GM20431 (cell line): ENCODE measurements around the gene RDH5.

ENCODE experiments used
- in situ Hi-C: fragments of 300-500 bp; cut with MseI, MboI; formaldehyde crosslinking; loops from one replicate; pipeline ENCODE4 v1.15.0; 2020; ENCODE audit warnings: low sequenced_read_pairs; ENCODE audit not compliant: unreplicated experiment

Gene RDH5

DNA sequence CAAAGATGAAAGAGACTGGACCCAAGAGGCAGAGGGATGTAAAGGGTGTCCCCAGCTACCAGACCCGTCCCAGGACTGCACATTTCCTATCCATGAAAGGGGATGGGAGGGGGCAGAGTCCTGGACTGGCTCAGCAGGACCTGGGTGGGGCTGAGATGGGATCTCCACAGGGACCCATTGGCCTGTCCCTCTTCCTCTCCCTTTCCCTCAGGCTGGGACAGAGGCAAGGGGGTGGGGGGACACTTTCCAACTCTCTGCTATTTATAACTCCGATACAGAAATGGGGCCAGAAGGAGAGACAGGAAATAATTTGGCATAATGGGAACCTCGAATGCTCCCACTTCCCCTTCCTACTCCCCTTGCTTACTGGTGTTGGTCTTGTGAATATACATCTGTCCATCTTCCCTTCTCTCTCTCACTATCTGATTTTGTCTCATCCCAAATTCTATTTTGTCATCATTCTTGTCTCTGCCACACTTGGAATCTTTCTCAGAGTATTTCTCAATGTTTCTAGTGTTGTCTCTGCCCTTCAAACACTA is 11.4 kb upstream of the RDH5 start:
- in situ Hi-C loops, result no loop called here

DNA sequence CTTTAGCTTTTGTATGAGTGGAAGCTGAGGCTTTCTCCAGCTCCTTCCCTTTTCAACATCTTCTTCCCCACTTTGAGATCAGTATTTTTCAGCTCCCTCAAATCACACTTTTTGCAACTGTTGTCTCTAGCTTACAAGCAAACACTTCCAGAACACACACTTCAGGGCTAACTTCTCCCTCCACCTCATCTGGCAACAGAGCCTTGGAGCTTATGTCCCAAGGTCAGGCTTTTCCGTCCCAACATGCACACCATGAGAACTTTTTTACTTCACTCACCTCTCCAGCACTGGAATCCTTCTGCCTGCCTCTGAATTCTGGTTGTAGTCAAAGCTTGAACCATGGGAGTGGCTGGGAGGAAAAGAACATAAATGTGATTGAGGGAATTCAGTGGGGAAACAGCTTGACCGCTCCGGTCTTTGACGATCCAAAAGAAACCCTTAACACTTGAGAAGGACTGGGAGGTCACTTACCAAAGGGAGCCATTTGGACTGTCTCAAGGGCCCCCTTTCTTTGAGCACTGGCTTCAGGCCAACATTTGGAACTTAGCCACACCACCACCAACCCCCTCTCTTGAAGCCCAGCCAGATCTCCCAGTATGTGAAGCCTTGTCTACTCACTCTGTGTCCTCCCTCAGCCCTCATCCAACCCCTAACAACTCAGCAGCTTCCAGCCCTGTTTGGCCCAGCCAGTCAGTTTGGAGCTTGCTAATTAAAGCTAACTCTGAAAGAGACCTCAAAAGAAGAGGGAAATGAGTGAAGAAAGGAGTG is 8.2 kb upstream of the RDH5 start:
- in situ Hi-C loops, result no loop called here

DNA sequence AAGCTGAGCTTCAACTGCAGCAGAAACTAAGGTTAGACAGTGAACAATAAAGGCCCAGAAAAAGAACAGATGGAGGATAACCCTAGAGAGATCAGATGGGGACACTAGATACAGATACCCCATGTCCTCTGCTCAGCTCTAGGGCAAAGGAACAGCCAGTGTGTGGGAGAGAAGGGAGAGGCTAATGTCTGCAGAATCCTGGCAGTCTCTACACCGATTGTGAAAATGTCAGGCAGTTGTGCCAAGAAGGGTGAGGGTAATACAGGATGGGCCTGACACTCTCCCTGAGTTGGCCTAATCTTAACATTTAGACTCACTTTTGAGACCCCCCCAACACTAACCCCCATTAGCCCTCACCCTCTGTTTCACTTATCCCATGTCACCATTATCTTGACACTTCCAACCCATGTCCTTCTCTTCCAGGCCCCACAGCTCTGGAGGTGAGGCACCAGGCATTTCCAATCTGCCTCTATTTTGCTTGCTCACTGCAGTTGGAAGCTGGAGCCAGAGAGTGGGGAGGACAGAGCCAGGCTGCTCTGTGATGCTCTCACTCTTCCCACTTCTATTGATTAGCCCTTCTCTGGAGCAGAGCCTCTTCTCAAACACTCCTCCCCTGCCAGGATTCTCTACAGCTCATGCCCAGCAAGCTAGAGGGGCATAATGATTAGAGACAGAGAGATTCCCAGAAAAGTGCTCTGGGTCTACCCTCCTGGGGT is 7.3 kb upstream of the RDH5 start:
- in situ Hi-C loops, result no loop called here

DNA sequence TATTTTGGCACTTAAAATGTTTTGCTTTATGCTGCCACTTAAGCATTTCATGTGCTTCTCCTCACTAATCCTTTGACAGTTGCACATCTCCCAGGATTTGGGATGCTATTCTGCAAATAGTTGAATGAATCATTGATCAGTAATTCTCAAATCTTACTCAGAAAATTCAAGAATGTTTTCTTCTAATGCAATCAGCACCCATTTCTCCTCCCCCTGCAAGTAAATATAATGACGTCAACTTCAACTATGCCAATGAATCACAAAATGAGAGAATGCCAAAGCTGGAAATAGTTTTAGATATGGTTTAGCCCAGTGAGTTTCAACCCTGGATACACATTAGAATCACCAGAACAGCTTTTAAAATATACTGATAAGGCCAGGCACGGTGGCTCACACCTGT is 6.5 kb upstream of the RDH5 start:
- in situ Hi-C loops, result no loop called here

DNA sequence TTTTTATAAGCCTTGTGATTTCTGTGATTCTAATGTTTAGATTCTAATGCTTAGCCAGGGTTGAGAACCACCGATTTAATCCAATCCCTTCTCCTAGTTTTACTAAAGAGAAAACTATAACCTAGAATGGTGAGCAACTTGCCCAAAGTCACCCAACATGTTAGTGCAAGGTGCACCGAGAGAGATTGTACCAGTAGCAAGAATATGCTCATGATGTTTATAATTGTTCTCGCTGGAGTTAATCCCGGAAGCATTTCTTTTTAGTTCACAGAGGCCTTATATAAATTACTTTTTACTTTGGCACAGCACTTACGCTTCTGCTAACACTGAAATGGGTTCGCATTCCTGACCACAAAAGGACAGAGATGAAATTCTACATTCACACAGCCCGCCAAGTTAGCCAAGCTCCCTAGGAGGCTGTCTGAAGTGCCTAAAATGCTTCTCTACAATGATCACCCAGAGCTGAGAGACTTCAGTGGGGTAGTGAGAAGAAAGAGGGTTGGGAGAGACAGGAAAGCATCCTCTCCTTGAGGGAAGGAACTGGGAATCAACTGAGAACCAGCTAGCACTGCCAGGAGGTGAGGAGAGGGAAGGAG is 4.9 kb upstream of the RDH5 start:
- in situ Hi-C loops, result no loop called here

DNA sequence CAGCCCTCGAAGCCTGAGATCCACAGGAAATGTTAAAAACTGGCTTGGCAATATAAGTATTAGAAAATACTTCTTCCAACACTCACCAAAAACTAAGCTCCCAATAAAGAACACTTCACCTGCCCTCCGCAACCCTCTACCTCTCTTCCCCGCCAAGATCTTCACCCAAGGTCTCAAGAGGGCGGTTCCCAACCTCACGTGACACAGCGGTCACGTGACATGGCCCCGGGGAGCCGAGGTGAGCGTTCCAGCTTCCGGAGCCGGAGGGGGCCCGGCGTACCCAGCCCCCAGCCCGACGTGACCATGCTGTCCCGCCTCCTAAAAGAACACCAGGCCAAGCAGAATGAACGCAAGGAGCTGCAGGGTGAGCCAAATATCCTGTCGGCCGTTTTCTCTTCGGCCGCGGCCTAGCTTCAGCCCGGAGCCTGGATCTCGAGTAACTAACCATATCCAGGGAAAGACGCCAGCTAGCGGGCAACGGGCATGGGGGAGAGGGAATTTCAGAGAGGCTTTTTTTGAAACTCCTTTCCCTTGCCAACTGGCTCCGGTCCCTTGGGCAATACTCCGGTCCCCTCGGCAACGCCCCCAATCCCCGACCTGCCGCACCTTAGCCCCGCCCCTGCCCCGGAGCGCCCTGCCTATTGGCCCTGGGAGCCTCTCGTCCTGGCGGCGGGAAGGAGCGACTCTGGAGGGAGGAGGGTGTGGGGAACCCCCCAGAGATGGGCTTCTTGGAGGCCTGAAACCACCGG is 4.2 kb upstream of the RDH5 start, which contains the start of gene BLOC1S1:
Gene BLOC1S1, plus strand, starts transcription at position 214 of the 749 bp plus-strand sequence. Its CDS starts 6 bp downstream, at position 220.
- in situ Hi-C loops, result no loop called here

DNA sequence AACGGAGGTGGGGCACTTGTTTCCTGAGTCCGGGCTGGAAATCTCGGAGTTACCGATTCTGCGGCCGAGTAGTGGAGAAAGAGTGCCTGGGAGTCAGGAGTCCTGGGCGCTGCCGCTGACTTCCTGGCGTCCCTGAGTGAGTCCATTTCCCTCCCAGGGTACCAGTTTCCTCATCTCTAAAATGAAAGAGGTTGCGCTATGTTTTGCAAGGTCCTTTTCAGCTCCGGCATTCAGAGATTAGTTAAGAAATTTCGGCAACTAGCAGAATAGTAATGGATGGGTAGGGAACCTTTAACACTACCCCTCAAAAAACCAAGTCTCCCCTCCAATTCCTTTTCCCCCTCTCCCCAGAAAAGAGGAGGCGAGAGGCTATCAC is 3.6 kb upstream of the RDH5 start:
- in situ Hi-C loops, result no loop called here

DNA sequence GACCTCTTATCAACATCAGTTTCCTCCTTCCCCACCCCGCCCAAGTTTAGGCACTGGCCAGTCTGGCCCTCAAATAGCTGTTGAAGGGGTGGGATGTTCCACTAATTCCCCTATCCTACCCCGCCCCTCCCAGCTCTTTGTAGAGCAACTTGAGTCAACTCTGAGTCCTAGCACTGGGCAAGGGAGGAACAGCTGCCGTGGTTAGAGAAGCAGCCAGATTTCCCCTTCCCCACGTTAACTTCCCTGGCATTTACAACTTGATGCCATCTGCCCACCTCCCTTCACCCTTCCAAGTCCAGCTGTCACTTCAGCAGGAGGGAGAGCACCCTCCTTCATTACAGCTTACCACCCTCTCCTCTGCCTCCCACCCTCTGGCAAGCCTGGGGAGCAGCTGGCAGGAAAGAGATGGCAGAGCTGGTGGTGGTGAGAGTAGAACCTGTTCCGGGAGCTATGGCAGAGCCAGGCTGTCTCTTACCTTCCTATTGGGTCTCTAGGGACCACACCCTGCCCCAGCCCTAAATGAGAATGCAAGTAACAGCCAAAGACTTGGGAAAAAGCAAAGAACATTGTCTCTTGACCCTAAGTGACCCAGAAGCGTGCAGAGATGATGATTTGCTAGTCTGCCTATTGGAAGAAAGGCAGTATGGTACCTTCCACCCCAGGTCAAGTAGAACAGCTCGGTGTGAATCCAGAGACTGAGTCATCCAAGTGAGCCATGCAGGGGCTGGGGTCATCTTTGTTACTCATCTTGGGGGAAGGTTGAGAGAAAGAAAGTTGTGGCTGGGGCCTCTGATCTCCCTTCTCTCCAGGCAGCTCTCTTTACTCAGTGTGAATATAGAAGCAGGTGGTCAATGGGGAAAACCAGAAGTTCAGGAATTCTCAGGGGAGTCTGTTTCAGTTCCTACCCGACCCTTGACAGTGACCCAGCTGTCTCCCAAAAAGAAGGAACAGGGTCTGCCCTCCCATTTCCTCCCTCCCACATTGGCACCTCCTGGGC is 2.9 kb upstream of the RDH5 start:
- in situ Hi-C loops, result no loop called here

DNA sequence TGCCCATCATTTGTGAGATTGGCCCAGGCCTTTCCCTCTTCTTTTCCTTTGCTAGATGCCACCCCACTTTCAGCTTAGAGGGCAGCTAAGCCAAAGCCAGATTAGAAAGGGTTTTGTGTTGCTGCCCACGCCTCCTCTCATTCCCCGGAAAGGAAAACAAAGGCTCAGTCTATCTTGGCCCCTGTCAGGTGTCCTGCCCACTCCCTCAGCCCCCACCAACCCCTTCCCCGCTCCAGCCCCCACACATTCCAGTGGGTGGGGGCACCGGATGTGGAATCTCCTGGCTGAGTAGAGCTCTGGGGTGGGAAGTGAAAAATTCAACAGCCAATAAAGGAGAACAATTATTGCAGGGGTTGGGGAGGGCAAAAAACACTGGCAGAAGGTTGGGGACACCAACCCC is 2.2 kb upstream of the RDH5 start:
- in situ Hi-C loops, result no loop called here

DNA sequence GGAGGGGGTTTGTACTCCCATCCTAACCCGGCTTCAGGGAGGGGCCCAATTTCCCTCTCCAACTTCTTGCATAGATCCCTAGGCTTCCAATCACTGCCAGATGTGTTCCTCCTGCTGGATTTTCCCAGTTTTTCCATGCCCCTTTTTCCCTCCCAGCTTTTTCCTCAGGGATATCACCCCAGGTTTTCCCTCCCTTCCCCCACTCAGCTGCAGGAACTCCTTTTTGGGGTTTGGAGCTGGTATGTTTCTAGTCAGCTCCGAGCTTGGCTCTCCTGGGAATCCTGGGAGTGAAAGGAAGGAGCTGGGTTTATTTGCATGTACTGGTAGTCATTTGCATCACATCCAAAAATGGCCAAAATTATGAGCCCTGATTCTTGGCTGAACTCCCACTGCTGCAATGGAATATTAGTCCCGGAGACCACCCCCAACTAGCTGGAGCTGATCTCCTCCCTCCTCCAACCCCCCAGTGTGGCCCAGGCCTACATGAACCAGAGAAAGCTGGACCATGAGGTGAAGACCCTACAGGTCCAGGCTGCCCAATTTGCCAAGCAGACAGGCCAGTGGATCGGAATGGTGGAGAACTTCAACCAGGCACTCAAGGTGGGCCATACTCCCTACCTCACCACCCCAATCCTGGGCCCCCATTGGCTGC is 1.4 kb upstream of the RDH5 start:
- in situ Hi-C loops, result no loop called here

DNA sequence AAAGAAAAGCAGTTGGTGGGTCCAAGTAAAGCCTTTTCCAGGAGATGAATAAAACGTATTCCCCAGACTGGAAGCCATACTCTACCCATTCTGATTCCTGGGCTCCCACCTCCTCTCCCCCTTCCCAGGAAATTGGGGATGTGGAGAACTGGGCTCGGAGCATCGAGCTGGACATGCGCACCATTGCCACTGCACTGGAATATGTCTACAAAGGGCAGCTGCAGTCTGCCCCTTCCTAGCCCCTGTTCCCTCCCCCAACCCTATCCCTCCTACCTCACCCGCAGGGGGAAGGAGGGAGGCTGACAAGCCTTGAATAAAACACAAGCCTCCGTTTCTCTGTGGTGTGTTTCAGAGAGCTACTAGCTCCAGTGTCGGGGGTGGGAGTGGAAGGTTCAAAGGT is 822 bp upstream of the RDH5 start:
- in situ Hi-C loops, result no loop called here

DNA sequence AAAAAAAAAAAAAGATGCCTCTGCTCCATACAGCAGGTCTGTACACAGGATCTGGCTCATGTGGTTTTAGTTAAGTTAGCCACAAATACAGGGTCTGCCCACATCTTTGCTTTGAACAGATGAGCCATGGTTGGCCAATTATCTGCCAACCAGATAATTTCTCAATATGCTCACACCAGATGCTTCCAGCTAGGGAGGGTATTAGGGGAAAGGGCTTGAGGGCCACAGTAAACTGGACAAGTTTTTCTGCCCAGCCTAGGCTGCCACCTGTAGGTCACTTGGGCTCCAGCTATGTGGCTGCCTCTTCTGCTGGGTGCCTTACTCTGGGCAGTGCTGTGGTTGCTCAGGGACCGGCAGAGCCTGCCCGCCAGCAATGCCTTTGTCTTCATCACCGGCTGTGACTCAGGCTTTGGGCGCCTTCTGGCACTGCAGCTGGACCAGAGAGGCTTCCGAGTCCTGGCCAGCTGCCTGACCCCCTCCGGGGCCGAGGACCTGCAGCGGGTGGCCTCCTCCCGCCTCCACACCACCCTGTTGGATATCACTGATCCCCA is 776 bp downstream of the RDH5 start:
- in situ Hi-C loops, result no loop called here

DNA sequence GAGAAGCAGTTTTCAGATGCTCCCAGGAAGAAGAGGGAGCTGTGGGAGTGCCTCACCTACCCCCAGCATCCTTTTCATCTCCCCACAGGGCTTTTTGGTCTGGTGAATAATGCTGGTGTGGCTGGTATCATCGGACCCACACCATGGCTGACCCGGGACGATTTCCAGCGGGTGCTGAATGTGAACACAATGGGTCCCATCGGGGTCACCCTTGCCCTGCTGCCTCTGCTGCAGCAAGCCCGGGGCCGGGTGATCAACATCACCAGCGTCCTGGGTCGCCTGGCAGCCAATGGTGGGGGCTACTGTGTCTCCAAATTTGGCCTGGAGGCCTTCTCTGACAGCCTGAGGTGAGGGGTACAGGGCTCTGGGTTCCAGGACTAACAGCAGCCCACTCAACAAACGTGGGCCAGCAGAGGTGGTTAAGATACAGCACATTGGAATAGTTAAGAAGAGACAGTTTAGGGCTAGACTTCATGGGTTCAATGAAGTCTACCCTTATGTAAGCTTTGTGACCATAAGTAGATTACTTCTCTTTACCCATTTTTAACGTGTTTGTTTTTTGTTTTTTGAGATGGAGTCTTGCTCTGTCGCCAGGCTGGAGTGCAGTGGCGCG is 1.5 kb downstream of the RDH5 start:
- in situ Hi-C loops, result no loop called here

DNA sequence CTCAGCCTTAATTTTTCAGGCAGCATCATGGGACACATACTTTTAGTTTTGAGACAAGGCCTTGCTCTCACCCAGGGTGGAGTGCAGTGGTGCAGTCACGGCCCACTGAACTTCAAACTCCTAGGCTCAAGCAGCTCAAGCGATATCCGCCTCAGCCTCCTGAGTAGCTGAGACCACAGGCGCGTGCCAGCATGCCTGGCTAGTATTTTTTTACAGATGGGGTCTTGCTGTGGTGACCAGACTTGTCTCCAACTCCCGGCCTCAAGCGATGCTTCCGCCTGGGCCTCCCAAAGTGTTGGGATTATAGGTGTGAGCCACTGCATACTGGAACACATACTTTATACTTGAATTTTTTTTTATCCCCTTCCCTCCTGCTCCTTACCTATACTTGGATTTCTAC is 2.8 kb downstream of the RDH5 start:
- in situ Hi-C loops, result no loop called here

DNA sequence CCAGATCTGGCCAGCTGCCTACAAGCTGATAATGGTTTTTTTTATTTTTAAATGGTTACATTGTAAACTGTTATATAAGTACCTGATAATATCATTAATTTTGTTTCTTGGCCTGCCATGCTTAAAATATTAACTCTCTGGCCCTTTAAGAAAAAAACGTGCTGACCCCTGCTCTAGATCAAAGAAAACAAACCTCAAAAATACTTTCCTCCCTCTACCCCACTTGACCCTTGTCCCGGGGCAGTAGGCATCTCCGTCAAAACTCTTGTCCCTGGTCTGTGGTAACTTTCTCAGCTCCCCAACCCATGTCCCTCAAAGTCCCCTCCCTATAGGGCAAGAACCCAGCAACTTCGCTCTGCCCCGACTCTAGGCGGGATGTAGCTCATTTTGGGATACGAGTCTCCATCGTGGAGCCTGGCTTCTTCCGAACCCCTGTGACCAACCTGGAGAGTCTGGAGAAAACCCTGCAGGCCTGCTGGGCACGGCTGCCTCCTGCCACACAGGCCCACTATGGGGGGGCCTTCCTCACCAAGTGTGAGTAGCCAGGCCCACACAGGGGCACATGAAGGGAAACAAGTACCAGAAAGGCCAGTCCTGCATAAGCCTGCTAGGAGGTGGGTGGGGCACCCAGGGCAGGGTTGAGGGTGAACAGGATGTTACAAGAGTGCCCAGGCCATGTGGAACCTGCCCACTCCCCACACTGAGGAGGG is 3.5 kb downstream of the RDH5 start:
- in situ Hi-C loops, result no loop called here

DNA sequence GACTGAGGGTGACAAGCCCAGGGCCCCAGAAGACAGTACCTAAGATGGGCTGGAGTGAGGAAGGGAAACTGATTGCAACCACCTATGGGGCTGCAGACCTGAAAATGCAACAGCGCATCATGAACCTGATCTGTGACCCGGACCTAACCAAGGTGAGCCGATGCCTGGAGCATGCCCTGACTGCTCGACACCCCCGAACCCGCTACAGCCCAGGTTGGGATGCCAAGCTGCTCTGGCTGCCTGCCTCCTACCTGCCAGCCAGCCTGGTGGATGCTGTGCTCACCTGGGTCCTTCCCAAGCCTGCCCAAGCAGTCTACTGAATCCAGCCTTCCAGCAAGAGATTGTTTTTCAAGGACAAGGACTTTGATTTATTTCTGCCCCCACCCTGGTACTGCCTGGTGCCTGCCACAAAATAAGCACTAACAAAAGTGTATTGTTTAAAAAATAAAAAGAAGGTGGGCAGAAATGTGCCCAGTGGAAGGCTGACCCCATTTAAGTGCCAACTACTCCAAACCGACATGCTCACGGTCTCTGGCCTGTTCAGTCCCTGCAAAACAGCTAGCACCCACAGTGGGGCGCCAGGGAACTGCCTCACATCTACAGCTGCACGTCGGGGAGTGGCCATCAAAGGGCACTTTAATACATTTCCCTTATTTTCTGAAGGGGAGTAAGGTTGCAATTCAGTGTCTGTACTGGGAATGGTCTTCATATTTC is 4.2 kb downstream of the RDH5 start:
- in situ Hi-C loops, result no loop called here

DNA sequence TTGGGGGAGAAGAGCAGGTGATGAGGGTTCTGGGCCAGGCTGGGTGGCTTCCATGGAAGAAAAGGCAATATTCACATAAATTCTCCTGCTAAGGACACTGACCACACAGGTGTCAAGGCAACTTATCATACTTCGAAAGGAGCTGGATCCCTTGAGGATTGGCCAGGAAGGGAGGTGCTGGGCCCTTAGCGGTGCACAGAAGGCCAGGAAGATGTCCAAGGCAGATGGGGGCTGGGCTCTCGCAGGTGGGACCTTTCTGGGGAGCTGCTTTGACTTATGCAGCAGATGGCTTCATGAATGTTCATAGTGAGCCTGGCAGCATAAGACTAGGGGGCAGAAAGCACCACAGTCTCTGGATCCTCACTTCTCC is 4.7 kb downstream of the RDH5 start:
- in situ Hi-C loops, result loop anchor here (25.0 kb wide), 1 partner anchor 212 kb away; the partner anchor contains the start of genes DGKA and PYM1
